K562 (cell line): ENCODE measurements around the gene NPB. TPM values are rescaled to one million over a fixed set of nuclear protein-coding genes. Genes with fewer than 3 reads are reported as not detected.
A peak's percentile ranks its signal among the peaks of the same experiment; 100 is the strongest.

Experiments
- ATAC-seq: fragments of 200-7000 bp; cut with Tn5 transposase; 3 replicates; pipeline ENCODE4 v1.9.1; 2020; ENCODE audit warnings: moderate library complexity
- BruUV-seq: library from RNA; stranded (reverse); fragments of 400-500 nt; replicated peaks from 2 replicates; lab custom pipeline; 2021; lab: Mats Ljungman, UMichigan
- CTCF ChIA-PET: fragments of 300-600 bp; formaldehyde crosslinking; extraction: SDS; loops from one replicate; lab custom pipeline; 2021; ENCODE audit warnings: low intra/inter-chr PET ratio; lab: Yijun Ruan, JAX
- POLR2A ChIA-PET: fragments of 300-600, 350-650 bp; sonication (Branson Sonifier 250); formaldehyde crosslinking; extraction: SDS; loops from one replicate; lab custom pipeline; 2021; ENCODE audit warnings: antibody characterized with exemption, inconsistent platforms; lab: Yijun Ruan, JAX
- DNase-seq, 4 experiments: peaks; one replicate each; pipeline versions ENCODE4 v3.0.0 to v3.0.0-alpha.2; 2011 to 2018; ENCODE audit warnings: low spot score in 3 of 4, mixed read lengths in 3 of 4; ENCODE audit errors: extremely low read depth in 1 of 4
- FAIRE-seq: peaks from 2 replicates; lab custom pipeline; 2011; peaks lifted over from hg19 to GRCh38; lab: Jason Lieb, UNC
- H2AFZ ChIP-seq: 2 replicates; pipeline ENCODE4 v1.6.0; 2011; ENCODE audit warnings: low read depth, low read length, control low read depth, inconsistent platforms
- H3K27ac ChIP-seq: fragments of 200-600 bp; 3 replicates; pipeline ENCODE4 v1.8.0; 2011; ENCODE audit warnings: low read depth, mild to moderate bottlenecking, control low read depth, inconsistent platforms, low read length, moderate library complexity, mixed read lengths; ENCODE audit errors: extremely low read depth
- H3K27me3 ChIP-seq, 2 experiments: fragments of 300-600 bp in 1 of 2; 2 replicates in 1 of 2; 3 replicates in 1 of 2; pipeline versions ENCODE4 v1.6.0 to v1.8.0; 2011; ENCODE audit warnings: inconsistent platforms in 2 of 2, low read length in 2 of 2, mild to moderate bottlenecking in 1 of 2, mixed read lengths in 1 of 2, moderate library complexity in 1 of 2; ENCODE audit not compliant: control insufficient read depth in 2 of 2, insufficient read depth in 2 of 2
- H3K36me3 ChIP-seq: fragments of 300-600 bp; 3 replicates; pipeline ENCODE4 v1.8.0; 2011; ENCODE audit warnings: mild to moderate bottlenecking, low read length, inconsistent platforms; ENCODE audit not compliant: control insufficient read depth, insufficient read depth
- H3K4me1 ChIP-seq, 2 experiments: fragments of 200-600 bp in 1 of 2; replicated peaks in 1 of 2; 2 replicates in 1 of 2; 3 replicates in 1 of 2; pipeline versions ENCODE4 v1.5.1 to v1.8.0; 2011; ENCODE audit warnings: inconsistent platforms in 2 of 2, low read length in 2 of 2, mild to moderate bottlenecking in 1 of 2, mixed read lengths in 1 of 2, moderate library complexity in 1 of 2; ENCODE audit not compliant: control insufficient read depth in 2 of 2, insufficient read depth in 2 of 2
- H3K4me2 ChIP-seq: 2 replicates; pipeline ENCODE4 v1.6.1; 2011; ENCODE audit warnings: low read length, control low read depth, inconsistent platforms, mixed read lengths; ENCODE audit not compliant: insufficient read depth
- H3K4me3 ChIP-seq: fragments of 200-600 bp; sonication (generic), shearing (Covaris generic); 2 replicates; pipeline ENCODE4 v1.5.1; 2016; ENCODE audit warnings: control low read depth, inconsistent platforms
- H3K79me2 ChIP-seq: fragments of 200-600 bp; 3 replicates; pipeline ENCODE4 v1.8.0; 2011; ENCODE audit warnings: low read length, inconsistent platforms; ENCODE audit not compliant: control insufficient read depth, insufficient read depth
- H3K9ac ChIP-seq, 2 experiments: 2 replicates each; pipeline versions ENCODE4 v1.6.0 to v1.6.1; 2011; ENCODE audit warnings: low read depth in 2 of 2, low read length in 2 of 2, control low read depth in 1 of 2, inconsistent platforms in 1 of 2, mild to moderate bottlenecking in 1 of 2, mixed read lengths in 1 of 2; ENCODE audit not compliant: insufficient read depth in 1 of 2
- H3K9me1 ChIP-seq: one replicate; pipeline ENCODE4 v1.6.0; 2011; ENCODE audit warnings: inconsistent platforms, mild to moderate bottlenecking, low read length, moderate library complexity; ENCODE audit not compliant: control insufficient read depth, insufficient read depth
- H3K9me3 ChIP-seq: replicated peaks from 2 replicates; pipeline ENCODE4 v1.5.1; 2011; ENCODE audit warnings: low read depth, low read length, inconsistent platforms; ENCODE audit not compliant: control insufficient read depth, insufficient read depth
- H4K20me1 ChIP-seq: replicated peaks from 2 replicates; pipeline ENCODE4 v1.6.1; 2011; ENCODE audit warnings: low read length, inconsistent platforms, mixed read lengths; ENCODE audit not compliant: control insufficient read depth, insufficient read depth
- CCNT2 ChIP-seq: IDR thresholded peaks from 2 replicates; pipeline ENCODE4 v1.6.1; 2011; ENCODE audit warnings: borderline replicate concordance, low read depth, mild to moderate bottlenecking, moderate library complexity, mixed read lengths, low read length; ENCODE audit not compliant: insufficient read length; ENCODE audit errors: extremely low read depth
- GATAD2B ChIP-seq: fragments of 450-650 bp; IDR thresholded peaks from 2 replicates; pipeline ENCODE4 v1.6.1; 2017; ENCODE audit warnings: mild to moderate bottlenecking, borderline replicate concordance
- RBFOX2 ChIP-seq: fragments of 200-400 bp; formaldehyde crosslinking; IDR thresholded peaks from 2 replicates; pipeline ENCODE4 v1.6.1; 2017; ENCODE audit warnings: low read depth, mild to moderate bottlenecking, low read length, moderate library complexity
- TAF7 ChIP-seq: fragments of 450-650 bp; IDR thresholded peaks from 2 replicates; pipeline ENCODE4 v1.6.1; 2016; ENCODE audit warnings: missing genetic modification characterization, missing compliant biosample characterization
- ZNF184 ChIP-seq: sonication (generic); formaldehyde crosslinking; IDR thresholded peaks from 2 replicates; pipeline ENCODE4 v1.5.0; 2020; ENCODE audit warnings: missing genetic modification reagents
- WGBS: fragments of 100-300 bp; shearing (Covaris generic); methylation state at CpG from one replicate; pipeline ENCODE4 v1.1.6; 2016; ENCODE audit warnings: low coverage, mixed read lengths; ENCODE audit not compliant: insufficient coverage; ENCODE audit errors: missing lambda C conversion rate; 5-methylcytosine and 5-hydroxymethylcytosine counted together
- in situ Hi-C: fragments of 300-500 bp; cut with MboI; formaldehyde crosslinking; loops from 4 replicates; pipeline ENCODE4 v1.15.0; 2018; ENCODE audit warnings: inconsistent platforms, mixed read lengths
- intact Hi-C: fragments of 100-400 bp; cut with micrococcal nuclease; formaldehyde crosslinking; loops from 2 replicates; pipeline ENCODE4 v1.14.2; 2022
- polyA plus RNA-seq, 8 experiments: library from polyadenylated mRNA; depleted of rRNA in 4 of 8; stranded (reverse) in 5 of 8; unstranded in 3 of 8; fragments of >200 nt; fragmentation: Nextera tagmentation in 2 of 8; fragmentation: Illumina TruSeq in 1 of 8; extraction: Ambion mirVana in 2 of 8; extraction: Trizol in 1 of 8; gene quantifications; 2 replicates each; pipeline versions ENCODE4 v1.2.1 to v1.2.3, GENCODE V29; 2011 to 2014; ENCODE audit warnings: inconsistent platforms in 1 of 8, missing spikeins in 1 of 8
- total RNA-seq, 7 experiments: library from RNA; depleted of rRNA in 6 of 7; stranded (reverse); fragments of >200 nt in 6 of 7; fragmentation: Illumina TruSeq in 2 of 7; extraction: Trizol in 2 of 7; gene quantifications; 2 replicates each; pipeline versions ENCODE4 v1.2.1 to v1.2.3, GENCODE V29; 2011 to 2021; ENCODE audit warnings: low replicate concordance in 1 of 7
- TF ChIP-seq, protein P1 (sequence below): conservative IDR thresholded peaks from 2 replicates; pipeline ENCODE4 v1.6.1; 2011; ENCODE audit warnings: low read depth, mild to moderate bottlenecking, low read length; ENCODE audit not compliant: control insufficient read depth
- TF ChIP-seq, protein P2 (sequence below), 2 experiments: fragments of 450-650 bp in 1 of 2; sonication (generic) in 1 of 2; formaldehyde crosslinking; conservative IDR thresholded peaks; 2 replicates each; pipeline versions ENCODE4 v1.4.0 to v1.8.1; 2020 to 2022; ENCODE audit warnings: mild to moderate bottlenecking in 1 of 2, missing genetic modification reagents in 1 of 2
- TF ChIP-seq, protein P3 (sequence below): fragments of 250-450 bp; sonication (Bioruptor Pico); IDR thresholded peaks from 2 replicates; pipeline ENCODE4 v1.4.0; 2020
- TF ChIP-seq, protein P4 (sequence below): fragments of 150-350 bp; IDR thresholded peaks from 2 replicates; pipeline ENCODE4 v1.6.1; 2014; ENCODE audit warnings: low read depth, mild to moderate bottlenecking, low read length, borderline replicate concordance

The NPB gene
- total and polyA plus RNA-seq, 9 of the 15 experiments (the other 6 are each of a cell fraction or from before 2014, with no cell fraction given) = 0.03 to 0.61 (median 0.14) TPM; not detected in 2

DNA sequence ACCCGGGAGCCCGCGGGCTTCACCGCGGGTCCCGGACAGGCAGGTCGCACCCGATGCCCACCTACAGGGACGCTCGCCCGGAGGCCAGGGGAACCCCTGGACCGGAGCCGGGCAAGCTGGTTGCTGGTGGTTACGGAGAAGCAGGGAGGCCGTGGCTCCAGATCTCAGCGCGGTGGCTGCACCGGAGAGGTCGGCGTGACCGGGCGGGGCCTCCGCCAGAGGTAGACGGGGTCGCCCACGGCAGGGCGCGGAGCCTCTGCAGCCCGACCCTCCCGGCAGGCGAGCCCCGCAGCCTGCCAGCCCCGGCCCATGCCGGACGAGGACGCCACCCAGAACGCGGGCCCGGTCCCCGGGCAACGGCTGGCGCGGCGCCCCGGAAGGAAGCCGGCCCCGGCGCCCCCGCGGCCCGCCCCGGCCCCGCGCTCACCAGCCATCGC is 8.8 kb downstream of the NPB start:
- no peak; the same call in 2 of the 3 replicates for ATAC-seq
- H3K79me2 ChIP-seq = peaks cover 27% of the 10 kb centered on the region
- no peak for FAIRE-seq
- TF ChIP-seq TAF7 = no peak
- TF ChIP-seq GATAD2B = peak; percentile 37; the same call in 1 of the 2 replicates
- peak; percentile 52 for TF ChIP-seq RBFOX2
- TF ChIP-seq, protein P1, sequence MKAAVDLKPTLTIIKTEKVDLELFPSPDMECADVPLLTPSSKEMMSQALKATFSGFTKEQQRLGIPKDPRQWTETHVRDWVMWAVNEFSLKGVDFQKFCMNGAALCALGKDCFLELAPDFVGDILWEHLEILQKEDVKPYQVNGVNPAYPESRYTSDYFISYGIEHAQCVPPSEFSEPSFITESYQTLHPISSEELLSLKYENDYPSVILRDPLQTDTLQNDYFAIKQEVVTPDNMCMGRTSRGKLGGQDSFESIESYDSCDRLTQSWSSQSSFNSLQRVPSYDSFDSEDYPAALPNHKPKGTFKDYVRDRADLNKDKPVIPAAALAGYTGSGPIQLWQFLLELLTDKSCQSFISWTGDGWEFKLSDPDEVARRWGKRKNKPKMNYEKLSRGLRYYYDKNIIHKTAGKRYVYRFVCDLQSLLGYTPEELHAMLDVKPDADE = 0 out of 2 replicates have a peak, but pooled peaks have one; percentile 45
- TF ChIP-seq, protein P2, sequence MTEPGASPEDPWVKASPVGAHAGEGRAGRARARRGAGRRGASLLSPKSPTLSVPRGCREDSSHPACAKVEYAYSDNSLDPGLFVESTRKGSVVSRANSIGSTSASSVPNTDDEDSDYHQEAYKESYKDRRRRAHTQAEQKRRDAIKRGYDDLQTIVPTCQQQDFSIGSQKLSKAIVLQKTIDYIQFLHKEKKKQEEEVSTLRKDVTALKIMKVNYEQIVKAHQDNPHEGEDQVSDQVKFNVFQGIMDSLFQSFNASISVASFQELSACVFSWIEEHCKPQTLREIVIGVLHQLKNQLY (CRISPR knock-in tag; conservative IDR thresholded peaks at IDR 0.05) = 0 out of 4 replicates have a peak, but pooled peaks of 1 of the 2 experiments have one; percentile 49
- TF ChIP-seq CCNT2 = no peak
- TF ChIP-seq ZNF184 (CRISPR knock-in tag) = no peak
- TF ChIP-seq, protein P3, sequence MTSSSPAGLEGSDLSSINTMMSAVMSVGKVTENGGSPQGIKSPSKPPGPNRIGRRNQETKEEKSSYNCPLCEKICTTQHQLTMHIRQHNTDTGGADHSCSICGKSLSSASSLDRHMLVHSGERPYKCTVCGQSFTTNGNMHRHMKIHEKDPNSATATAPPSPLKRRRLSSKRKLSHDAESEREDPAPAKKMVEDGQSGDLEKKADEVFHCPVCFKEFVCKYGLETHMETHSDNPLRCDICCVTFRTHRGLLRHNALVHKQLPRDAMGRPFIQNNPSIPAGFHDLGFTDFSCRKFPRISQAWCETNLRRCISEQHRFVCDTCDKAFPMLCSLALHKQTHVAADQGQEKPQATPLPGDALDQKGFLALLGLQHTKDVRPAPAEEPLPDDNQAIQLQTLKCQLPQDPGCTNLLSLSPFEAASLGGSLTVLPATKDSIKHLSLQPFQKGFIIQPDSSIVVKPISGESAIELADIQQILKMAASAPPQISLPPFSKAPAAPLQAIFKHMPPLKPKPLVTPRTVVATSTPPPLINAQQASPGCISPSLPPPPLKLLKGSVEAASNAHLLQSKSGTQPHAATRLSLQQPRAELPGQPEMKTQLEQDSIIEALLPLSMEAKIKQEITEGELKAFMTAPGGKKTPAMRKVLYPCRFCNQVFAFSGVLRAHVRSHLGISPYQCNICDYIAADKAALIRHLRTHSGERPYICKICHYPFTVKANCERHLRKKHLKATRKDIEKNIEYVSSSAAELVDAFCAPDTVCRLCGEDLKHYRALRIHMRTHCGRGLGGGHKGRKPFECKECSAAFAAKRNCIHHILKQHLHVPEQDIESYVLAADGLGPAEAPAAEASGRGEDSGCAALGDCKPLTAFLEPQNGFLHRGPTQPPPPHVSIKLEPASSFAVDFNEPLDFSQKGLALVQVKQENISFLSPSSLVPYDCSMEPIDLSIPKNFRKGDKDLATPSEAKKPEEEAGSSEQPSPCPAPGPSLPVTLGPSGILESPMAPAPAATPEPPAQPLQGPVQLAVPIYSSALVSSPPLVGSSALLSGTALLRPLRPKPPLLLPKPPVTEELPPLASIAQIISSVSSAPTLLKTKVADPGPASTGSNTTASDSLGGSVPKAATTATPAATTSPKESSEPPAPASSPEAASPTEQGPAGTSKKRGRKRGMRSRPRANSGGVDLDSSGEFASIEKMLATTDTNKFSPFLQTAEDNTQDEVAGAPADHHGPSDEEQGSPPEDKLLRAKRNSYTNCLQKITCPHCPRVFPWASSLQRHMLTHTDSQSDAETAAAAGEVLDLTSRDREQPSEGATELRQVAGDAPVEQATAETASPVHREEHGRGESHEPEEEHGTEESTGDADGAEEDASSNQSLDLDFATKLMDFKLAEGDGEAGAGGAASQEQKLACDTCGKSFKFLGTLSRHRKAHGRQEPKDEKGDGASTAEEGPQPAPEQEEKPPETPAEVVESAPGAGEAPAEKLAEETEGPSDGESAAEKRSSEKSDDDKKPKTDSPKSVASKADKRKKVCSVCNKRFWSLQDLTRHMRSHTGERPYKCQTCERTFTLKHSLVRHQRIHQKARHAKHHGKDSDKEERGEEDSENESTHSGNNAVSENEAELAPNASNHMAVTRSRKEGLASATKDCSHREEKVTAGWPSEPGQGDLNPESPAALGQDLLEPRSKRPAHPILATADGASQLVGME (CRISPR knock-in tag) = no peak
- TF ChIP-seq, protein P4, sequence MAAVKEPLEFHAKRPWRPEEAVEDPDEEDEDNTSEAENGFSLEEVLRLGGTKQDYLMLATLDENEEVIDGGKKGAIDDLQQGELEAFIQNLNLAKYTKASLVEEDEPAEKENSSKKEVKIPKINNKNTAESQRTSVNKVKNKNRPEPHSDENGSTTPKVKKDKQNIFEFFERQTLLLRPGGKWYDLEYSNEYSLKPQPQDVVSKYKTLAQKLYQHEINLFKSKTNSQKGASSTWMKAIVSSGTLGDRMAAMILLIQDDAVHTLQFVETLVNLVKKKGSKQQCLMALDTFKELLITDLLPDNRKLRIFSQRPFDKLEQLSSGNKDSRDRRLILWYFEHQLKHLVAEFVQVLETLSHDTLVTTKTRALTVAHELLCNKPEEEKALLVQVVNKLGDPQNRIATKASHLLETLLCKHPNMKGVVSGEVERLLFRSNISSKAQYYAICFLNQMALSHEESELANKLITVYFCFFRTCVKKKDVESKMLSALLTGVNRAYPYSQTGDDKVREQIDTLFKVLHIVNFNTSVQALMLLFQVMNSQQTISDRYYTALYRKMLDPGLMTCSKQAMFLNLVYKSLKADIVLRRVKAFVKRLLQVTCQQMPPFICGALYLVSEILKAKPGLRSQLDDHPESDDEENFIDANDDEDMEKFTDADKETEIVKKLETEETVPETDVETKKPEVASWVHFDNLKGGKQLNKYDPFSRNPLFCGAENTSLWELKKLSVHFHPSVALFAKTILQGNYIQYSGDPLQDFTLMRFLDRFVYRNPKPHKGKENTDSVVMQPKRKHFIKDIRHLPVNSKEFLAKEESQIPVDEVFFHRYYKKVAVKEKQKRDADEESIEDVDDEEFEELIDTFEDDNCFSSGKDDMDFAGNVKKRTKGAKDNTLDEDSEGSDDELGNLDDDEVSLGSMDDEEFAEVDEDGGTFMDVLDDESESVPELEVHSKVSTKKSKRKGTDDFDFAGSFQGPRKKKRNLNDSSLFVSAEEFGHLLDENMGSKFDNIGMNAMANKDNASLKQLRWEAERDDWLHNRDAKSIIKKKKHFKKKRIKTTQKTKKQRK = no peak

More for the DNA sequence above, 8.8 kb downstream of the NPB start:
- WGBS = under 1% methylated on average over 27 of the region's 55 CpGs
- Histone ChIP-seq H3K4me3 (peak overlapping the region; percentile 93), H4K20me1 (peaks cover 14% of the 10 kb centered on the region), H3K4me1 (peaks cover 31 to 93% of the 10 kb centered on the region in 2 experiments), H3K9me1 (peaks cover 6% of the 10 kb centered on the region), H3K9me3 (no peaks in the 10 kb centered on the region), H3K4me2 (peak overlapping the region; percentile 82), H3K27ac (peak overlapping the region; percentile 78), H3K36me3 (peaks cover 84% of the 10 kb centered on the region; the same call in 2 of the 3 replicates), H2AFZ (no peak overlapping the region), H3K9ac (peak overlapping the region; percentile 61 to 99), H3K27me3 (no peaks in the 10 kb centered on the region)
- no TSS peak for BruUV-seq
- CTCF ChIA-PET = interaction anchor here (0.6 kb wide), 1 partner anchor 280 kb away, joined by 3 read pairs; no protein-coding TSS in a partner anchor
- peak in 1 of 4 experiments; percentile 45 for DNase-seq
- intact Hi-C loops = no loop called here
- POLR2A ChIA-PET = interaction anchor here (0.6 to 5.4 kb wide), 8 partner anchors 8 to 112 kb away, joined by 3 to 46 read pairs (median 3); partner anchors contain the start of genes CENPX and NPB
- in situ Hi-C loops = no loop called here
